ENCODE results near the gene SLC44A2.
"Not testable (repeated sequence)": the region's sequence is repeated elsewhere in the genome, so short reads cannot be mapped to it uniquely, and the experiment has no call there.

The SLC44A2 gene

GRCh38 chr19:10651851-10652250 is 26.5 kb downstream of the SLC44A2 start:
- no peak for DNase-seq (ENCODE audit: low read depth)

- DNase-seq (ENCODE audit: low read depth) = no peak
Observed at GRCh38 chr19:10653482-10653731, 28.1 kb downstream of the SLC44A2 start.

- peak; percentile 98 for DNase-seq (ENCODE audit: low read depth)
Observed at GRCh38 chr19:10653732-10654609, 28.6 kb downstream of the SLC44A2 start, which contains the start of gene ILF3. TSS of gene ILF3 (plus strand) at chr19:10654346. CDS start at chr19:10670606, 16,260 bp downstream.

GRCh38 chr19:10654610-10655456 is 29.5 kb downstream of the SLC44A2 start:
- DNase-seq (ENCODE audit: low read depth) = peak; percentile 65

- no peak for DNase-seq (ENCODE audit: low read depth)
Observed at GRCh38 chr19:10655457-10656312, 30.3 kb downstream of the SLC44A2 start.

- no peak for DNase-seq (ENCODE audit: low read depth)
Observed at GRCh38 chr19:10660346-10660745, 35.0 kb downstream of the SLC44A2 start.

- no peak for DNase-seq (ENCODE audit: low read depth)
Observed at GRCh38 chr19:10661946-10662345, 36.6 kb downstream of the SLC44A2 start.

- DNase-seq (ENCODE audit: low read depth) = peak; percentile 30
Observed at GRCh38 chr19:10662384-10663251, 37.3 kb downstream of the SLC44A2 start.

GRCh38 chr19:10663252-10663563 is 37.9 kb downstream of the SLC44A2 start:
- not testable (repeated sequence) for DNase-seq (ENCODE audit: low read depth)

GRCh38 chr19:10667867-10668266 is 42.5 kb downstream of the SLC44A2 start:
- no peak for DNase-seq (ENCODE audit: low read depth)

GRCh38 chr19:10669246-10669645 is 43.9 kb downstream of the SLC44A2 start:
- DNase-seq (ENCODE audit: low read depth) = no peak

GRCh38 chr19:10670182-10670581 is 44.8 kb downstream of the SLC44A2 start:
- DNase-seq (ENCODE audit: low read depth) = no peak

GRCh38 chr19:10670876-10671804 is 45.8 kb downstream of the SLC44A2 start:
- no peak for DNase-seq (ENCODE audit: low read depth)

- DNase-seq (ENCODE audit: low read depth) = not testable (repeated sequence)
Observed at GRCh38 chr19:10671922-10672321, 46.6 kb downstream of the SLC44A2 start.

GRCh38 chr19:10675214-10675613 is 49.9 kb downstream of the SLC44A2 start:
- not testable (repeated sequence) for DNase-seq (ENCODE audit: low read depth)

GRCh38 chr19:10677751-10678150 is 52.4 kb downstream of the SLC44A2 start:
- no peak for DNase-seq (ENCODE audit: low read depth)

- no peak for DNase-seq (ENCODE audit: low read depth)
Observed at GRCh38 chr19:10678813-10679212, 53.5 kb downstream of the SLC44A2 start.

- DNase-seq (ENCODE audit: low read depth) = no peak
Observed at GRCh38 chr19:10679743-10680142, 54.4 kb downstream of the SLC44A2 start.

- DNase-seq (ENCODE audit: low read depth) = no peak
Observed at GRCh38 chr19:10680545-10681135, 55.3 kb downstream of the SLC44A2 start.

- no peak for DNase-seq (ENCODE audit: low read depth)
Observed at GRCh38 chr19:10681658-10682057, 56.3 kb downstream of the SLC44A2 start.

Measured in activated T-cell treated with anti-CD3 and anti-CD28 coated beads for 48 hours (primary cell).